Posterior vena cava (tissue), 2 donors: ENCODE results near the gene SERGEF. TPM values are rescaled to one million over a fixed set of nuclear protein-coding genes. Genes with fewer than 3 reads are reported as not detected.

Source experiments
- total RNA-seq, 2 donors: library from RNA; stranded (reverse); fragmentation: NEBNext Ultra II Directional; extraction: Animal tissue kit (Norgen Biotek cat#: 25700); gene quantifications; one replicate each; pipeline ENCODE4 v1.2.1, GENCODE V29; 2021
- donor health status: DM: yes; HTN: yes; CAD: no.
- donor health status: DM: yes; HTN: yes; CAD: no.

Gene SERGEF
- total RNA-seq, 2 donors from 2014 or later, result 32.6 to 37.9 TPM

Other genes starting within 250 kb of the SERGEF start
- gene TPH1, start 33.2 kb upstream of the SERGEF start, total RNA-seq, result under 1 TPM; 0.33 to 0.65 TPM
- gene SAAL1, start 93.0 kb upstream of the SERGEF start, total RNA-seq, result 10 to 100 TPM in 1 of 2 donors, 1 to 10 TPM in 1; 9.9 to 10.2 TPM
- gene MRGPRX3, start 119.5 kb upstream of the SERGEF start, total RNA-seq, result not detected
- gene MRGPRX4, start 159.8 kb upstream of the SERGEF start, total RNA-seq, result not detected
- under 1 TPM in 1 of 2 donors, not detected in 1; 0.38 TPM for gene SAA4, start 223.8 kb upstream of the SERGEF start, total RNA-seq
- gene SAA2, start 235.6 kb upstream of the SERGEF start, total RNA-seq, result 10 to 100 TPM; 41.4 to 57.1 TPM